HEK293 (cell line): ENCODE data around the gene NCDN.

Source experiments
- CTCF ChIA-PET: fragments of 350-600 bp; formaldehyde crosslinking; extraction: SDS; loops from one replicate; lab custom pipeline; 2021; ENCODE audit warnings: antibody characterized with exemption; lab: Yijun Ruan, JAX
- POLR2A ChIA-PET: fragments of 300-600 bp; formaldehyde crosslinking; extraction: SDS; loops from one replicate; lab custom pipeline; 2020; ENCODE audit warnings: antibody characterized with exemption, inconsistent platforms; lab: Yijun Ruan, JAX
- H3K27ac ChIP-seq: fragments of 200-500 bp; sonication (Bioruptor generic); 2 replicates; pipeline ENCODE4 v1.5.1; 2014; ENCODE audit warnings: low read depth, low read length, control low read depth, inconsistent platforms; ENCODE audit errors: extremely low read depth
- H3K36me3 ChIP-seq, 2 experiments: fragments of 200-500 bp in 1 of 2; sonication (Bioruptor generic) in 1 of 2; 1 replicate in 1 of 2; 2 replicates in 1 of 2; pipeline ENCODE4 v1.5.1; 2014 to 2017; ENCODE audit warnings: inconsistent platforms in 2 of 2, low read length in 2 of 2; ENCODE audit not compliant: control insufficient read depth in 2 of 2, insufficient read depth in 1 of 2
- H3K4me1 ChIP-seq: fragments of 200-500 bp; sonication (Bioruptor generic); 2 replicates; pipeline ENCODE4 v1.5.1; 2014; ENCODE audit warnings: mild to moderate bottlenecking, low read length, inconsistent platforms; ENCODE audit not compliant: control insufficient read depth, insufficient read depth
- H3K4me3 ChIP-seq: 2 replicates; pipeline ENCODE4 v1.5.1; 2011; ENCODE audit warnings: low read depth, mild to moderate bottlenecking, control low read depth, low read length, moderate library complexity
- H3K9me3 ChIP-seq: fragments of 200-500 bp; sonication (Bioruptor generic); 2 replicates; pipeline ENCODE4 v1.5.1; 2014; ENCODE audit warnings: low read depth, low read length, inconsistent platforms; ENCODE audit not compliant: control insufficient read depth, insufficient read depth
- FEZF1 ChIP-seq: fragments of 450-650 bp; formaldehyde crosslinking; IDR thresholded peaks from 2 replicates; pipeline ENCODE4 v1.5.1; 2016; ENCODE audit warnings: missing biosample characterization, missing genetic modification characterization
- HOXC10 ChIP-seq: sonication (generic); formaldehyde crosslinking; IDR thresholded peaks from 2 replicates; pipeline ENCODE4 v1.8.1; 2023; ENCODE audit warnings: mild to moderate bottlenecking, missing genetic modification reagents
- KLF7 ChIP-seq: fragments of 450-650 bp; formaldehyde crosslinking; IDR thresholded peaks from 2 replicates; pipeline ENCODE4 v1.5.1; 2016; ENCODE audit warnings: missing biosample characterization, missing genetic modification characterization, borderline replicate concordance
- OSR2 ChIP-seq: fragments of 450-650 bp; formaldehyde crosslinking; IDR thresholded peaks from 2 replicates; pipeline ENCODE4 v1.5.1; 2016; ENCODE audit warnings: missing biosample characterization, missing genetic modification characterization
- SALL2 ChIP-seq: fragments of 450-650 bp; formaldehyde crosslinking; IDR thresholded peaks from 2 replicates; pipeline ENCODE4 v1.5.0; 2017; ENCODE audit warnings: missing biosample characterization, mild to moderate bottlenecking, missing genetic modification characterization, borderline replicate concordance
- WT1 ChIP-seq: fragments of 450-650 bp; formaldehyde crosslinking; IDR thresholded peaks from 2 replicates; pipeline ENCODE4 v1.5.1; 2016; ENCODE audit warnings: missing biosample characterization, missing genetic modification characterization
- ZNF221 ChIP-seq: fragments of 450-650 bp; formaldehyde crosslinking; IDR thresholded peaks from 2 replicates; pipeline ENCODE4 v1.5.1; 2017; ENCODE audit warnings: missing biosample characterization, missing genetic modification characterization, borderline replicate concordance
- ZNF24 ChIP-seq: fragments of 450-650 bp; formaldehyde crosslinking; IDR thresholded peaks from 2 replicates; pipeline ENCODE4 v1.5.1; 2016; ENCODE audit warnings: missing biosample characterization, missing genetic modification characterization
- ZNF248 ChIP-seq: fragments of 450-650 bp; formaldehyde crosslinking; IDR thresholded peaks from 2 replicates; pipeline ENCODE4 v1.5.1; 2017; ENCODE audit warnings: missing biosample characterization, missing genetic modification characterization
- ZNF473 ChIP-seq: fragments of 450-650 bp; formaldehyde crosslinking; IDR thresholded peaks from 2 replicates; pipeline ENCODE4 v1.5.1; 2017; ENCODE audit warnings: missing biosample characterization, missing genetic modification characterization
- ZNF555 ChIP-seq: fragments of 450-650 bp; formaldehyde crosslinking; conservative IDR thresholded peaks from 2 replicates; pipeline ENCODE4 v1.5.1; 2017; ENCODE audit warnings: missing biosample characterization, mild to moderate bottlenecking, missing genetic modification characterization, inconsistent platforms
- ZNF621 ChIP-seq: fragments of 450-650 bp; formaldehyde crosslinking; IDR thresholded peaks from 2 replicates; pipeline ENCODE4 v1.5.1; 2017; ENCODE audit warnings: missing biosample characterization, missing genetic modification characterization
- ZNF664 ChIP-seq: fragments of 450-650 bp; formaldehyde crosslinking; IDR thresholded peaks from 2 replicates; pipeline ENCODE4 v1.5.1; 2016; ENCODE audit warnings: missing biosample characterization, missing genetic modification characterization
- ZXDB ChIP-seq: fragments of 450-650 bp; formaldehyde crosslinking; IDR thresholded peaks from 2 replicates; pipeline ENCODE4 v1.5.1; 2016; ENCODE audit warnings: missing biosample characterization, missing genetic modification characterization
- TF ChIP-seq, protein P1 (sequence below): fragments of 450-650 bp; formaldehyde crosslinking; conservative IDR thresholded peaks from 2 replicates; pipeline ENCODE4 v1.5.1; 2016; ENCODE audit warnings: low read depth, missing biosample characterization, missing genetic modification characterization
- TF ChIP-seq, protein P2 (sequence below): fragments of 450-650 bp; formaldehyde crosslinking; IDR thresholded peaks from 2 replicates; pipeline ENCODE4 v1.5.1; 2016; ENCODE audit warnings: missing biosample characterization, missing genetic modification characterization
- TF ChIP-seq, protein P3 (sequence below): fragments of 450-650 bp; formaldehyde crosslinking; IDR thresholded peaks from 2 replicates; pipeline ENCODE4 v1.5.1; 2016; ENCODE audit warnings: missing biosample characterization, missing genetic modification characterization
- TF ChIP-seq, protein P4 (sequence below): fragments of 450-650 bp; formaldehyde crosslinking; IDR thresholded peaks from 2 replicates; pipeline ENCODE4 v1.5.1; 2017; ENCODE audit warnings: missing biosample characterization, missing genetic modification characterization
- TF ChIP-seq, protein P5 (sequence below): fragments of 450-650 bp; formaldehyde crosslinking; IDR thresholded peaks from 2 replicates; pipeline ENCODE4 v1.5.1; 2016; ENCODE audit warnings: missing biosample characterization, missing genetic modification characterization
- TF ChIP-seq, protein P6 (sequence below): fragments of 450-650 bp; formaldehyde crosslinking; IDR thresholded peaks from 2 replicates; pipeline ENCODE4 v1.5.1; 2016; ENCODE audit warnings: missing biosample characterization, missing genetic modification characterization

Gene NCDN

DNA sequence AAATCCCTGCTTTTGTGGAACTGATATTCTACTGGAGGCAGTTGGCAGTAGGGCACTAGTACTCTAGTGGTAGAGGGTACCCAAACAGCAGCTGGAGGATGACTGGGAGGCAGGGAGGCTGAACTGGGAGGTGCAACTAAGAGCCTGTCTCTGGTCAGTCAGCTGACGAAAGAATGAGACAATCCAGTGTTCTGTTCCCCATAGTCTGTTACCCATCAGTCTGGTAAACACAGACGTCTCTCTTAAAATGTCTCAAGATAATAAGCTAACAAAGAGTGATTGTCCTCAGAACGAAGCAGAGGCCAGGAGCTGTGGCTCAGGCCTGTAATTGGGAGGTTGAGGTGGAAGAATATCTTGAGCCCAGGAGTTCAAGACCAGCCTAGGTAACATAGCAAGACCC lies 45.9 kb downstream of the NCDN start (continued):
- TF ChIP-seq, protein P1, sequence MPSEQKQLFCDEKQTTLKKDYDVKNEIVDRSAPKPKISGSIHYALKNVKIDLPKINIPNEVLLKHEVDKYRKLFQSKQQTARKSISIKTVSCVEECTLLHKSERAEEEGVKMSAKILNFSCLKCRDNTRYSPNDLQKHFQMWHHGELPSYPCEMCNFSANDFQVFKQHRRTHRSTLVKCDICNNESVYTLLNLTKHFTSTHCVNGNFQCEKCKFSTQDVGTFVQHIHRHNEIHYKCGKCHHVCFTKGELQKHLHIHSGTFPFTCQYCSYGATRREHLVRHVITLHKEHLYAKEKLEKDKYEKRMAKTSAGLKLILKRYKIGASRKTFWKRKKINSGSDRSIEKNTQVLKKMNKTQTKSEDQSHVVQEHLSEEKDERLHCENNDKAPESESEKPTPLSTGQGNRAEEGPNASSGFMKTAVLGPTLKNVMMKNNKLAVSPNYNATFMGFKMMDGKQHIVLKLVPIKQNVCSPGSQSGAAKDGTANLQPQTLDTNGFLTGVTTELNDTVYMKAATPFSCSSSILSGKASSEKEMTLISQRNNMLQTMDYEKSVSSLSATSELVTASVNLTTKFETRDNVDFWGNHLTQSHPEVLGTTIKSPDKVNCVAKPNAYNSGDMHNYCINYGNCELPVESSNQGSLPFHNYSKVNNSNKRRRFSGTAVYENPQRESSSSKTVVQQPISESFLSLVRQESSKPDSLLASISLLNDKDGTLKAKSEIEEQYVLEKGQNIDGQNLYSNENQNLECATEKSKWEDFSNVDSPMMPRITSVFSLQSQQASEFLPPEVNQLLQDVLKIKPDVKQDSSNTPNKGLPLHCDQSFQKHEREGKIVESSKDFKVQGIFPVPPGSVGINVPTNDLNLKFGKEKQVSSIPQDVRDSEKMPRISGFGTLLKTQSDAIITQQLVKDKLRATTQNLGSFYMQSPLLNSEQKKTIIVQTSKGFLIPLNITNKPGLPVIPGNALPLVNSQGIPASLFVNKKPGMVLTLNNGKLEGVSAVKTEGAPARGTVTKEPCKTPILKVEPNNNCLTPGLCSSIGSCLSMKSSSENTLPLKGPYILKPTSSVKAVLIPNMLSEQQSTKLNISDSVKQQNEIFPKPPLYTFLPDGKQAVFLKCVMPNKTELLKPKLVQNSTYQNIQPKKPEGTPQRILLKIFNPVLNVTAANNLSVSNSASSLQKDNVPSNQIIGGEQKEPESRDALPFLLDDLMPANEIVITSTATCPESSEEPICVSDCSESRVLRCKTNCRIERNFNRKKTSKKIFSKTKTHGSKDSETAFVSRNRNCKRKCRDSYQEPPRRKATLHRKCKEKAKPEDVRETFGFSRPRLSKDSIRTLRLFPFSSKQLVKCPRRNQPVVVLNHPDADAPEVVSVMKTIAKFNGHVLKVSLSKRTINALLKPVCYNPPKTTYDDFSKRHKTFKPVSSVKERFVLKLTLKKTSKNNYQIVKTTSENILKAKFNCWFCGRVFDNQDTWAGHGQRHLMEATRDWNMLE, result no peak
- TF ChIP-seq WT1, result no peak

DNA sequence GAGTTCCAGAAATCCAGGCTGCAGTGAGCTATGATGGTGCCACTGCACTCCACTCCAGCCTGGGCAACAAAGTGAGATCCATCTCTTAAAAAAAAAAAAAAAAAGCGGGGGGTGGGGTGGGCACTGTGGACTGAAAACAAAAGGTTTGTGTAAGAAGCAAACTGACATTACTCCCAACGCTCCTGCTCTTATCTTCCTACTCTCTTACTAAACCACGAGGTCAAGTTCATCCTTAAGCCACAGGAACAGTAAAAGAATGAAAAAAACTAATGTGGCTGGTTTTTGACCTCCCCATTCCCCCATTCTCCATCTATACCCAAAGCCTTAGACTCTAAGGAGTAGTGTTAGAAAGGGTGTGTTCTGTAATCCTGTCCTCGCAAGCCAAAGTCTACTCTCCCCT lies 46.3 kb downstream of the NCDN start:
- H3K27ac ChIP-seq, result no peak overlapping the region
- POLR2A ChIA-PET, result no interaction called here
- CTCF ChIA-PET, result interaction anchor here (0.9 to 1.0 kb wide), 2 partner anchors 10 to 17 kb away, joined by 3 read pairs; no protein-coding TSS in a partner anchor
- peaks cover 39 to 90% of the 10 kb centered on the region in 2 experiments for H3K36me3 ChIP-seq
- no peak overlapping the region for H3K4me3 ChIP-seq
- no peaks in the 10 kb centered on the region for H3K4me1 ChIP-seq
- TF ChIP-seq, protein P2, sequence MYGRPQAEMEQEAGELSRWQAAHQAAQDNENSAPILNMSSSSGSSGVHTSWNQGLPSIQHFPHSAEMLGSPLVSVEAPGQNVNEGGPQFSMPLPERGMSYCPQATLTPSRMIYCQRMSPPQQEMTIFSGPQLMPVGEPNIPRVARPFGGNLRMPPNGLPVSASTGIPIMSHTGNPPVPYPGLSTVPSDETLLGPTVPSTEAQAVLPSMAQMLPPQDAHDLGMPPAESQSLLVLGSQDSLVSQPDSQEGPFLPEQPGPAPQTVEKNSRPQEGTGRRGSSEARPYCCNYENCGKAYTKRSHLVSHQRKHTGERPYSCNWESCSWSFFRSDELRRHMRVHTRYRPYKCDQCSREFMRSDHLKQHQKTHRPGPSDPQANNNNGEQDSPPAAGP (tag by site-specific recombination), result no peak
- TF ChIP-seq ZNF473 (no peak), SALL2 (tag by site-specific recombination) (no peak), OSR2 (tag by site-specific recombination) (no peak), ZNF664 (tag by site-specific recombination) (no peak), ZXDB (tag by site-specific recombination) (no peak), ZNF621 (tag by site-specific recombination) (no peak), ZNF555 (tag by site-specific recombination) (no peak), ZNF221 (no peak), FEZF1 (tag by site-specific recombination) (no peak), ZNF248 (tag by site-specific recombination) (no peak)
- TF ChIP-seq, all 188 proteins: peak for 0
- H3K9me3 ChIP-seq, result no peaks in the 10 kb centered on the region

DNA sequence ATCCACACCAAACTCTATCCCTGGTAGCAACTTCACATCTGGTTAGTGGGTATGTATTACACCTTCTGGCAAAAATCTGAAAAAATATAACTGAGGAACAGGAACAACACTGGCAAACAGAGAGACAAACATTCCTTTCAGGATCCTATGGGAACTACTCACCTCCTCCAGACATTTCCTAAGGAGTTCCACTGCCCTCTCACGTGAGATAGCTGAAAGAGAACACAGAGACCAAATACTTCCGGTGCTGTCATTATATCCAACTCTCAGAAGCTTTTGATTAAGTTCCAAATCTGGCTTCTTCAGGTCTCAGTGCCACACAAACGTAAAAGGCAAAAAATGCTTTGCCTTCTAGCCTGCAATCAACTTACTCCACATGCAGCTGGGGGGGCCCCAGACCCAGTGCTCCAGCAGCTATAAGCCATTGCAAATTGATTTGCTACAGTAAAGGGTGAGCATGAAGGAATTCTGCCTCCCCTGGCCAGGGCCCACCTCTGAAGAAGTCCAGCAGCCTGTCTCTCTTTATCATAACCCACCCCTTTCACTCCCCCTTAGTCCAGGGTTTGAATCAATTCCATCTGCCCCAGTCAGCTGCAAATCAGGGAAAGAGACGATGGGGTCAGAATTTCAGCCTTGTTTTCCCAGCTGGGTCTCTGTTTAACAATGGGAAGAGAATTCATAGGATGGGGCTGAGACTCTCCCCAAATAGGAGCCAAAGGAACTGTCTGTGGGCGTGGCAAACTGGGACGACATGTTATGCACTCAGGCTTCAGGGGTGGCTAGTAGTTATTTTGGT lies 47.7 kb downstream of the NCDN start:
- H3K4me1 ChIP-seq, result no peaks in the 10 kb centered on the region
- peaks cover 43 to 94% of the 10 kb centered on the region in 2 experiments for H3K36me3 ChIP-seq
- POLR2A ChIA-PET, result no interaction called here
- no peaks in the 10 kb centered on the region for H3K9me3 ChIP-seq
- H3K4me3 ChIP-seq, result no peak overlapping the region
- H3K27ac ChIP-seq, result no peak overlapping the region
- CTCF ChIA-PET, result interaction anchor here (0.7 to 1.4 kb wide), 4 partner anchors 32 to 738 kb away, joined by 3 to 5 read pairs (median 4); partner anchors contain the start of gene TFAP2E
- TF ChIP-seq, protein P3, sequence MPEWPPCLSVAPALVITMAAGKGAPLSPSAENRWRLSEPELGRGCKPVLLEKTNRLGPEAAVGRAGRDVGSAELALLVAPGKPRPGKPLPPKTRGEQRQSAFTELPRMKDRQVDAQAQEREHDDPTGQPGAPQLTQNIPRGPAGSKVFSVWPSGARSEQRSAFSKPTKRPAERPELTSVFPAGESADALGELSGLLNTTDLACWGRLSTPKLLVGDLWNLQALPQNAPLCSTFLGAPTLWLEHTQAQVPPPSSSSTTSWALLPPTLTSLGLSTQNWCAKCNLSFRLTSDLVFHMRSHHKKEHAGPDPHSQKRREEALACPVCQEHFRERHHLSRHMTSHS (tag by site-specific recombination), result no peak
- TF ChIP-seq, protein P4, sequence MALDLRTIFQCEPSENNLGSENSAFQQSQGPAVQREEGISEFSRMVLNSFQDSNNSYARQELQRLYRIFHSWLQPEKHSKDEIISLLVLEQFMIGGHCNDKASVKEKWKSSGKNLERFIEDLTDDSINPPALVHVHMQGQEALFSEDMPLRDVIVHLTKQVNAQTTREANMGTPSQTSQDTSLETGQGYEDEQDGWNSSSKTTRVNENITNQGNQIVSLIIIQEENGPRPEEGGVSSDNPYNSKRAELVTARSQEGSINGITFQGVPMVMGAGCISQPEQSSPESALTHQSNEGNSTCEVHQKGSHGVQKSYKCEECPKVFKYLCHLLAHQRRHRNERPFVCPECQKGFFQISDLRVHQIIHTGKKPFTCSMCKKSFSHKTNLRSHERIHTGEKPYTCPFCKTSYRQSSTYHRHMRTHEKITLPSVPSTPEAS (tag by site-specific recombination), result no peak
- TF ChIP-seq, protein P5, sequence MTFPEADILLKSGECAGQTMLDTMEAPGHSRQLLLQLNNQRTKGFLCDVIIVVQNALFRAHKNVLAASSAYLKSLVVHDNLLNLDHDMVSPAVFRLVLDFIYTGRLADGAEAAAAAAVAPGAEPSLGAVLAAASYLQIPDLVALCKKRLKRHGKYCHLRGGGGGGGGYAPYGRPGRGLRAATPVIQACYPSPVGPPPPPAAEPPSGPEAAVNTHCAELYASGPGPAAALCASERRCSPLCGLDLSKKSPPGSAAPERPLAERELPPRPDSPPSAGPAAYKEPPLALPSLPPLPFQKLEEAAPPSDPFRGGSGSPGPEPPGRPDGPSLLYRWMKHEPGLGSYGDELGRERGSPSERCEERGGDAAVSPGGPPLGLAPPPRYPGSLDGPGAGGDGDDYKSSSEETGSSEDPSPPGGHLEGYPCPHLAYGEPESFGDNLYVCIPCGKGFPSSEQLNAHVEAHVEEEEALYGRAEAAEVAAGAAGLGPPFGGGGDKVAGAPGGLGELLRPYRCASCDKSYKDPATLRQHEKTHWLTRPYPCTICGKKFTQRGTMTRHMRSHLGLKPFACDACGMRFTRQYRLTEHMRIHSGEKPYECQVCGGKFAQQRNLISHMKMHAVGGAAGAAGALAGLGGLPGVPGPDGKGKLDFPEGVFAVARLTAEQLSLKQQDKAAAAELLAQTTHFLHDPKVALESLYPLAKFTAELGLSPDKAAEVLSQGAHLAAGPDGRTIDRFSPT (tag by site-specific recombination), result no peak
- TF ChIP-seq KLF7 (no peak), HOXC10 (no peak), ZNF24 (tag by site-specific recombination) (no peak), ZNF621 (tag by site-specific recombination) (no peak)
- TF ChIP-seq, protein P6, sequence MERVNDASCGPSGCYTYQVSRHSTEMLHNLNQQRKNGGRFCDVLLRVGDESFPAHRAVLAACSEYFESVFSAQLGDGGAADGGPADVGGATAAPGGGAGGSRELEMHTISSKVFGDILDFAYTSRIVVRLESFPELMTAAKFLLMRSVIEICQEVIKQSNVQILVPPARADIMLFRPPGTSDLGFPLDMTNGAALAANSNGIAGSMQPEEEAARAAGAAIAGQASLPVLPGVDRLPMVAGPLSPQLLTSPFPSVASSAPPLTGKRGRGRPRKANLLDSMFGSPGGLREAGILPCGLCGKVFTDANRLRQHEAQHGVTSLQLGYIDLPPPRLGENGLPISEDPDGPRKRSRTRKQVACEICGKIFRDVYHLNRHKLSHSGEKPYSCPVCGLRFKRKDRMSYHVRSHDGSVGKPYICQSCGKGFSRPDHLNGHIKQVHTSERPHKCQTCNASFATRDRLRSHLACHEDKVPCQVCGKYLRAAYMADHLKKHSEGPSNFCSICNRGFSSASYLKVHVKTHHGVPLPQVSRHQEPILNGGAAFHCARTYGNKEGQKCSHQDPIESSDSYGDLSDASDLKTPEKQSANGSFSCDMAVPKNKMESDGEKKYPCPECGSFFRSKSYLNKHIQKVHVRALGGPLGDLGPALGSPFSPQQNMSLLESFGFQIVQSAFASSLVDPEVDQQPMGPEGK (tag by site-specific recombination), result no peak
